Stimulated activated CD4-positive, alpha-beta T cell treated with anti-CD3 and anti-CD28 coated beads, Interleukin-4, amount 100 ng/mL, for 24 hours (primary cell): Measurements from ENCODE around the gene SHC4.
"Not testable (repeated sequence)": the region's sequence is repeated elsewhere in the genome, so short reads cannot be mapped to it uniquely, and the experiment has no call there.

Source experiments
- DNase-seq: peaks from one replicate; pipeline ENCODE4 v3.0.0-alpha.2; 2020

The SHC4 gene

GRCh38 chr15:48876057-48876456, 87.7 kb downstream of the SHC4 start:
- DNase-seq = no peak

- no peak for DNase-seq
Observed at GRCh38 chr15:48875241-48875960, 88.3 kb downstream of the SHC4 start.

- no peak for DNase-seq
Observed at GRCh38 chr15:48872632-48873031, 91.1 kb downstream of the SHC4 start.

GRCh38 chr15:48871542-48871941, 92.2 kb downstream of the SHC4 start:
- no peak for DNase-seq

- DNase-seq = no peak
Observed at GRCh38 chr15:48869966-48870365, 93.8 kb downstream of the SHC4 start.

- no peak for DNase-seq
Observed at GRCh38 chr15:48868536-48868935, 95.2 kb downstream of the SHC4 start.

- no peak for DNase-seq
Observed at GRCh38 chr15:48868023-48868422, 95.7 kb downstream of the SHC4 start.

- no peak for DNase-seq
Observed at GRCh38 chr15:48866141-48866563, 97.6 kb downstream of the SHC4 start.

GRCh38 chr15:48865370-48866079, 98.2 kb downstream of the SHC4 start:
- no peak for DNase-seq

- no peak for DNase-seq
Observed at GRCh38 chr15:48862705-48863104, 101.0 kb downstream of the SHC4 start.

GRCh38 chr15:48861813-48862431, 101.8 kb downstream of the SHC4 start:
- DNase-seq = peak; percentile 59

GRCh38 chr15:48859426-48859825, 104.3 kb downstream of the SHC4 start:
- DNase-seq = no peak

- DNase-seq = no peak
Observed at GRCh38 chr15:48858401-48858800, 105.3 kb downstream of the SHC4 start.

GRCh38 chr15:48856942-48857341, 106.8 kb downstream of the SHC4 start:
- no peak for DNase-seq

GRCh38 chr15:48855501-48856440, 107.9 kb downstream of the SHC4 start:
- no peak for DNase-seq

- not testable (repeated sequence) for DNase-seq
Observed at GRCh38 chr15:48854434-48854833, 109.3 kb downstream of the SHC4 start.

- no peak for DNase-seq
Observed at GRCh38 chr15:48851956-48852355, 111.8 kb downstream of the SHC4 start.

GRCh38 chr15:48850648-48851047, 113.1 kb downstream of the SHC4 start:
- no peak for DNase-seq

GRCh38 chr15:48845123-48845522, 118.6 kb downstream of the SHC4 start:
- no peak for DNase-seq

- no peak for DNase-seq
Observed at GRCh38 chr15:48842501-48842900, 121.2 kb downstream of the SHC4 start.

GRCh38 chr15:48834756-48835155, 129.0 kb downstream of the SHC4 start:
- no peak for DNase-seq

- no peak for DNase-seq
Observed at GRCh38 chr15:48833526-48834239, 130.0 kb downstream of the SHC4 start.
